Measurements from ENCODE around the gene AGBL4. TPM values are rescaled to one million over a fixed set of nuclear protein-coding genes. Genes with fewer than 3 reads are reported as not detected.

The AGBL4 gene
- total RNA-seq, 1 donor from 2014 or later = not detected

DNA sequence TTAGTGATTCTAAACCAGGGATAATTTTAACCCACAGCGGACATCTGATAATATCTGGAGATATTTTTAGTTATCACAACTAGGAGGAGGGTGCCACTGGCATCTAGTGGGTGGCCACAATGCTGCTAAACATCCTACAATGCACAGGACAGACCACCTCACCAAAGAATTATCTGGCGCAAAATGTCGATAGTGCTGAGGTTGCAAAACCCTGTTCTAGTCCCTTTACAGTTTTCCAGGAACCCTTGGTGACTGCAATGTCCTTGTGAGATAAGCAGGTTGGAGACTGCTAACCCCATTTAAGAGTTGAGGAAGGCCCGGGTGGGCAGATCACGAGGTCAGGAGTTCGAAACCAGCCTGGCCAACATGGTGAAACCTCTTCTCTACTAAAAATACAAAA, 1083.9 kb downstream of the AGBL4 start:
- ATAC-seq = no peak

DNA sequence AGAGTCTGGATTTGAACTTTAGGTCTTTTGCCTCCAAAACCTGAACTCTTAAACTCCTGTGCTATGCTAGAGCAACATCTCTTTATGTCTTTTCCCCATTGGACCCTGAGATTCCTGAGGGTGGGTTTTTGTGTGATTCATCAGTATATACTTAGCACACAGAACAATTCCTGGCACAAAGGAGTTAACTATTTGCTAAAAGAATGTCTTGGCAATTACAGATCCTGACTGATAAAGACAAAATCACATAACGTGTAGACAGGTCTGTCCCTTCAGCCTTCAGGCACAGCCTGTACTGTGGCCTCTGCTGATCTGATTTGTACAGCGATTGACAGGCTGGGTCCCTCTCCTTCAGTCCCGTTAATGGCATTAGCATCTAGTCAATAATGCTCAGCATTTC, 1084.7 kb downstream of the AGBL4 start:
- ATAC-seq = no peak

DNA sequence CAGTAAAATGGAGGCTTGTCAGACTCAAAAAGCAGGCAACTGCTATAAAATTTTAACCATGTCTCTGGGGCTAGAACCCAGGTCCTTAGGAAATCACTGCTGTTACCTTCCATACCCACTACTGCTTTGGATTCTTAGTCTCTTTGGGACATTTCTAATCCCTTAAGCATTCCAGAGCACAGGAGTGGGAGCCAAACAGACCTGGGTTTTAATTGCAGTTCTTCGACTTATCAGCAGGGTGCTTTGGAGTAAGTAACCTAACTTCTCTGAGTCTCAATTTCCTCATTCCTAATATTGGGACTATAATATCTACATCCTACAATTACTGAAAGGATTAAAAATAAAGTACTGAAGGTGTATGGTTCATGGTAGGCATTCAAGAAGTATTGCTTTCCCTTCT, 1086.0 kb downstream of the AGBL4 start:
- ATAC-seq = no peak

DNA sequence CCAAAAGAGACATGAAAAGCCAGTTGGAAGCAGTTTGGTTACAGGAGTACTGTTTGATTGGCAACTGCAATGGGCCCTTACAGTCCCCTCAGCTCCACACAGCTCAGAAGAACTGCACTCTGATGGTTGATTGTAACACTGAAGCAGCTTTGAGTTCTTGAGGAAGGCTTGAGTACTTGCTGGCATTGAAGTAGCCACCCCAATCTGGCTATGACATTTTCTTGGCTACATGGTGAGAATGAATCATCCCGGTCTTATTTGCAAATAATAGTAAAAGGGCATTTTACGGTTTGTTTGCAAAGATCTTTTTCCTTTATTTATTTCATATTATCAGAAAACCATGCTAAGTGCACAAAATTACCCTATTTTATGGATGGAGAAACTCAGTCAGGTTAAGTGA, 1087.3 kb downstream of the AGBL4 start:
- no peak for ATAC-seq

DNA sequence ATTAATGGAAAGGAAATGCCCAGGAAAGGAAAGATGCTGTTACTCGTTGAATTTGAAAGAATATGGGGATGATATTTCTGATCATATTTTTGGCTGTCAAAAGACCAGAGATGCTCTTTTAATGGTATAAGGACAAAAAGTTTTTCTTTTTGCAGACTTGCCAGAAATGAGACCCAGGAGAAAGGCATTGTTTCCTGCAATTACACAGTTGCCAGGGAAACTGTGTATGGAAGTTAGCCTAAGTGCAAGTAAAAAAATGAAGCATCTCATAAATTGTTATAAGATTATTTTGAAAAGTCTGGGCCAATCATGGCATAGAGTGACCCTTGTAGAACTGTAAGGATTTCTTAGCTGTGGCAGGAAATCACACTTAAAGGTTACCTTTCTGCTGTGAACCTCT, 1091.4 kb downstream of the AGBL4 start:
- ATAC-seq = no peak

DNA sequence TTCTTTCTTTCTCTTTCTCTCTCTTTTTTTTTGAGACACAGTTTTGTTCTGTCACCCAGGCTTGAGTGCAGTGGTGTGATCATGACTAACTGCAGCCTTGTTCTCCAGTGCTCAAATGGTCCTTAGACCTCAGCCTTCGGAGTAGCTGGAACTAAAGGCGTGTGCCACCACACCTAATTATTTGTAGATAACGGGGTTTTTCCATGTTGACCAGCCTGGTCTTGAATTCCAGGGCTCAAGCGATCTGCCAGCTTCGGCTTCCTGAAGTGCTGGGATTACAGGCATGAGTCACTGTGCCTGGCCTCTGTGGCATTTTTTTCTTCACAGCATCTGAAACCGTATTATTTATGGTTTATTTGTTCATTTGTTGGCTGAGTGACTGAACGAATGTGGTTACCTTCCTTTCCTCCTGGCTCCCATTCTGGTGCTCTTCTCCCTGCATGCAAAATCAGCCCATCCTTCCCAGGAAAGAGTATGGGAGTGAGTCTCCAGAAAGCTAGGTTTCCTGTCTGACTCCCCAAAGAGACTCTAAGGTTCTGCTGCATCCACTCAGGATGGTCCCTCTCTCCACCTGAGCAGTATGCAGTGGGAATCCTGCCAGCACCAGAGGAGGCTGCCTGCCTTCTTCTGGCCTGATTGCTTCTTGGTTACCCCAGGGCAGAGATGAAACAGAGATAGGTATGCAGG, 1092.1 kb downstream of the AGBL4 start:
- ATAC-seq = no peak

DNA sequence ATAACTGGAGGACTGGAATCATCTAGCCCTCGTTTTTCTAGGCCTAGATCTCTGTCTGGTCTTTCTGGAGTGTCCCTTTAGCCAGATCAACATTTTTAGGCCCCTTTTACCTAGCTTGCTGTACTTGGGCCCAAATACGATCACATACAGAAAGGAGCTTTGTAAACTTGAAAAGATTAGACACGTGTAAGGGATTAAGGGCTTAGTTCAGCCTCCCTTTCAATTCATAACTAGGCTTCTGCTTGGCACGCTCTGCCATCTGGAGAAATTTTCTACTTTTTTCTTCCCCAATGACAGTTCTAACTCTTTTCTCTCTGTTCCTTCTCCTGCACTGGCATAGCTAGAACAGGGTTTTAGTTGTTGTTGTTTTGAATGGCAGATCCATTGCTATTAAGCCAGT, 1093.7 kb downstream of the AGBL4 start:
- no peak for ATAC-seq

DNA sequence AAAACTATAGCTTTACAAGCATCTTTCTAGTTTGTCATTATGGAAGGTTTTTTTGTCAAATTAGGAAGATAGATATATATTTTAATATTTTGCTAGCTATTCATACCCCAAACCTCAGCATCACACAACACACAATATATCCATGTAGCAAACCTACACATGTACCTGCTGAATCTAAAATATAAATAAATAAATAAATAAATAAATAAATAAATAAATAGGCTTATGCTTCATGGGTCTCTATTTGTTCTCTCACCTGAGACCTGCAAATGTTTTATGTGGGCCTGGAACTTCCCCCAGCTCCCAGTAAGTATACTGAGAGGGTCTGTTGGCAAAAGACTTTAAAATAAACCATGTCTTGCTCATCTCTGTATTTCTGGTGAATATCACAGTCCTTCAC, 1099.7 kb downstream of the AGBL4 start:
- no peak for ATAC-seq

DNA sequence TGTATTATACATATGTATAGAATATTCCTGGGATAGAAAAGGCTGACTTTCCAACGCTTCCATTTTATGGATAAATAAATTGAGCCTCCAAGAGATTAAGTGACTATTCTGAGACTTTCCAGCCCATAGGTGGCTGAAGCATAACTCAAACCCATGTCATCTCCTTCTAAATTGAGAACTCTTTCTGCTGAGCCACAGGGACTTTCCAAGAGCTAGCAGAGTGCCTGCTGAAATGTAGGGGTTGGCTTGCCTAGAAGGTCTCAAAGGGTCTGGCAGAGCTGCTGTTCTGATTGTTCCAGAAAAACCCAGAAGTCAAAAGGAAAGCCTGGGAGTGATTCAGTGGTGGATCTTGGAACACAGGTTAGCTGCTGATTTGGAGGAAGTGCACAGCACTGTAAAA, 1100.6 kb downstream of the AGBL4 start:
- no peak for ATAC-seq

DNA sequence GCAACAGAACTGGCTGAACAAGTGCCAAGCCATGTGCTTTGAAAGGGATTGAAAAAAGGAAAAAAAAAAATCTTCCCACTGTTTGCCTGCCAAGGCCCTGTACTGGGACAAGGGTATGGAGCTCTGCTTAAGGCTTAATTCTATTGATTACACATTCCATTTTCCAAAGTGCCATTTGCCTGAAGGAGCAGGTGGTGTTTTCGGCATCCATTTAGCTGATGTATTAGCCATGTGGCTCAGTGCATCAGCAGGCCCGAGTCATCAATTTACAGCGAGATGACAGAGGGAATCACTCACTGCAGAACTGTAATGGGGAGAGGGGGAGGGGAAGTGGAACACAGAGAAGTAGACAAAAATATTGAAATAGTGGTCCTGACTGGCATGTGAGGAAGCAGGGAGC, 1102.9 kb downstream of the AGBL4 start:
- ATAC-seq = no peak

DNA sequence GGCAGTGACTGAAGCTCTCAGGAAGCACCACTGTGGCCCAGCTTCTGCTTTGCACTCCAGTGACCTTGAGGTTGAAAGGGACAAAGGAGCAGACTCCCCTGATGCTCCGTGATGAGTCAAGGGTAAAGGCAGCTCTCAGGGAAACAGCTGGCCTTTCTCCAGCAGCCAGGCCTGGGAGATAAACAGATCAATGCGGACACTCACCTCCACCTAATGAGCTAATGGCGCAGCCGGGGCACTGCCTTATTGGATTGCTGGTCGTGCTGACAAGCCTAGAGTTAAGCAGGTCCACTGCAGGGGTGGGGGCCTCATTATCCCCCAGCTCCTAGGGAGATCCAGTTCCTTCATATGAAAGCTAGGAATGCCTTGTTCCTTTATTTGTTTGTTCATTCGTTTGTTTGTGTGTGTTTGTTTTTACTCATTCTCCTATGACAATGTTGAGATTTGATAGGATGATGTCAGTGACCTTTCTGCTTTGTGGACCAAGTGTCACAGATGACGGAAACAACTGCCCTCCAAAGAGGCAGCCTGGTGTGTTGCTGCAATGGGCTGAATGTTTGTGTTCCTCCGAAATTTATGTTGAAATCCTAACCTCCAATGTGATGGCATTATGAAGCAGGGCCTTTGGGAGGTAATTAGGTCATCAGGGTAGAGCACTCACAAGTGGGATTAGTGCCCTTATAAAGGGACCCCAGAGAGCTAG, 1105.7 kb downstream of the AGBL4 start:
- ATAC-seq = no peak

DNA sequence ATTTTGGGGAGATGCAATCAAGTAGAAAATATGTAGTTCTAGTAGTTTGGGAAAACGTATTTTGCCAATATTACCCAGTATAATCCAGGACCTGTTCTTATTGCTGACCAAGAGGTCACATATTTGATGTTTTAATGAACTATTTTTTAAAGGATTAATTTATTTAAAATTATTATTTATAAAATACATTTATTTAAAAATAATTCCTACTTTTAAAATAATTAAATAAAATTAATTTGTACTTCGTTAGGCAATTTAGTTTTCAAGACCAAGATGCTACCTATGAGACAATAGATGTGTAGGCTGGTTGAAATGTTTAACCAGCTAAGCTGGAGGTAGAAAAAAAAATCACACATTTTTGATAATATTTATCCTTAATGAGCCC, 1106.7 kb downstream of the AGBL4 start:
- no peak for ATAC-seq

DNA sequence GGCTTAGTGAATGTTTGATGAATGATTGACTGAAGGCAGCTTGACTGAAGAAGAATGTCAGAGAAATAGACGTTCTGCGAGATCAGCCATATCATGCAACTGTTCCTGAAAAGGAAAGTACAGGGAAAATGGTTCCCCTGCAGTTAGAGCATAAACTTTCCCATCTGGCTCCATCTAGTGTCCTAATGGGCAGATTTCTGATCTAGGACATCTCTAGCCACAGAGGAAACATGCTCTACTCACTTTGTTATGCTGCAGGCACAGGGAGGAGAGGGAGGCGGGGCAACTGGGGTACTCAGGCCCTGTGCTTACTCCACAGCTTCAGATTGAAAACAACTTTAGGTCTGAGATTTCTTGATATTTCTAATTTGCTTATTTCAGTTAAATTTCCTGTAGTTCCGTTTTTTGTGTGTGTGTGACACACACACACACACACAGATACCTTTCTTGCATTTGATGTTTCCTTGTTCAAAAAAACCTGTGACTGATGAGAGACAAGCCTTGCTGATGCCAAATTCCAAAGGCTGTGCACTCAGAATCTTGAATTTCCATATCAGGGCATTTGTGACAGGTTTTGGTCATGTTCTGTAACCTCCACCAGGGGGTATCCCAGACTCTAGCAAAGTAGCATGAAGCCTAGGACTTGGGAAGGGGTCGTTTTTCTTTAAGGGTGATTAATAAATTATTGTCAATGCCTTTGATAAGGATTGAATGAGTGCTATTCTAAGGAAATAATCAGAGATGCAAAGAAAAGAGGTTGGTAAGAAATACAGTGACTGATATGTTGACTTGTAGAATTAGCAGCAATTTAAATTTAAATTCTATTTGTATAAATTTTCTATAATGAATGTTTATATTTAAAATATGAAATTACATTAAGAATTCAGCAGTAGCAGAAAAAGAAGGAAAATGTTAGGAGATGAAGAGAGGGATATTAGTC, 1107.4 kb downstream of the AGBL4 start:
- peak; percentile 31 for ATAC-seq

DNA sequence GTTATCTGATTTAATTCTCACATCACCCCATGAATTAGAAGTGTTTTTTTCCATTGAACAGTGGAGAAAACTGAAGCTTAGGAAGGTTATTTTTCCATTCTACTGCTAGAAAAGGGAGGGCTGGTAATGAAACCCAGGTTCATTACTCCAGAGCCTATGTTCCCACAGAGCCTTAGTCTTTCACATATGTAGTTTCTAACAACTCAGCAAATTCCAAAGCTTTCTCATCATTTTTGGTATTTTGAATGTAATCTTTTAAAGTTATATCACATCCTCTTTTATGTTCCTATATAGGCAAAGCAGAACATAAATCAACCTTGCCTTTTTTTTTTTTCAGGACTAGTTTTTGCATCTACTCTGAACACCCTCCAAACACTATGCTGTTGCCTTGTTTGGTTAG, 1115.1 kb downstream of the AGBL4 start:
- no peak for ATAC-seq

DNA sequence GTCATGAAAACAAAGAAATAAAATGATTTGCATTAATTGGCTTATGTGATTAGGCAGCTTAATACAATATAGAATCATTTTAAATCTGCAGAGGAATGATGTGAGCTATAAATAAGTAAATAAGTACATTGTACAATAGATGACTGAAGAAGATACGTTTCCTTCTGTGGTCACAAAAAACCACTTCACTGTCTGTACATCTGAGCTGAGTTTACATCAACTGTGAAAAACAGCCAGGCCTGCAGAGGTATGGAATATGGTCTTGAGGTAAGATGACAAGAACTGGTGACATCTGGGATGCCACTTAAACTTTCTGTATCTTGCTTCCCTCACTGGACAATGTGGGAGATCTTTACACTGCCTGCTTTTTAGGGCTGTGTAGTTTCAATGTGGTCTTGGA, 1117.0 kb downstream of the AGBL4 start:
- ATAC-seq = no peak

DNA sequence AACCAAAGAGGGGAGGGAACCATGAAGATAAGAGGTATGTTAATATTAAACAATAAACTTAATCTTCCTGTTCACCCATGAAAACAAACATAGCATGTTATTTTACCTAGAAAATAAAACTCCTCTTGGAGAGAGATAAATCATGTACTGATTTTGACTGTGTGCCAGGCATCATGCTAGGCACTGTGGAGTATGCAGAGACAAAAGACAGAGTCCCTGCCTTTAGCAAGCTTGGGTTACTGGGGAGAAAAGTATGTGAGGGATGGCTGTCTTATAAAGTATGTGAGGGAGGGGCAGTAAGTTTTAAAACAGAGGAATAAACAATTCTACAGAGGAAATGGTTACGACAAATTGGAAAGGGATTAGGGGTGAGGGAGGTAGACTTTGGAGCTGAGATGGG, 1117.6 kb downstream of the AGBL4 start:
- ATAC-seq = no peak

DNA sequence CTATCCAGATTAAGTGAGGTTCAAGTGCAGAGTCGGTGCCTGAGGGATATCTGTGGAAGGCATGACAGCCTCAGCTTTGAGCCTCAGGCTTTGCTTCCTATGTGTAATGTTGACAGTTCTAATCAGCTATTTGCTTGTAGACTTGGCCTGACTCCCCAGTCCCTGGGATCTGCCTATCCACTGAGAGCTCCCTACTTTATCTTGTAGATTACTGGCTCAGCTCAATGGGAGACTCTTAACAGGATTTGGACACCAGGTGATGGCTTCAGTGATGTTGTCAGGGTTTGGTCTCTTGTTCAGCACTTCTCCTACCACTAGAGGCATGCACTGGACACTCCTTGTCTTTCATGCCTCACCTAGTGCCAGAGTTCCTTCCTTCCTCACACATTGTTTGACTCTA, 1120.5 kb downstream of the AGBL4 start:
- no peak for ATAC-seq

DNA sequence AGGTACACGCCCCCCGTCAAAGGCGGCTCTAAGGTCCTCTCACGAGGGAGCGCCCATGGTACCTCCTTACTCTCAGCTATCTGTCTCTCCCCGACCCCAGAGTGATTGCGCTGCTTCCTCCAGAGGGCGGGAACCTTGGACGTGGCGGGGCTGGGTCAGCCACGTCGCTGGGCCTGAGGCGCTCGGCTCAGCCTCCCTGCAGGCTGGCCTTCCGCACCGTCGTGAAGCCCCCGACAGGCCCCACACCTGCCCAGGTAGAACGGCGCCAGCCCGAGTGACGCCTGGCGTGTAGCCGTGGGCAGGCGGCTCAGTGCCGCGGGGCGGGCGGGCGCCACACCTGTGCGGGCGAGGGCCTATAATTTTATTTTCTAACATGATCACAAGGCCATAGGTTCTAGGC, 1124.9 kb downstream of the AGBL4 start:
- ATAC-seq = no peak

DNA sequence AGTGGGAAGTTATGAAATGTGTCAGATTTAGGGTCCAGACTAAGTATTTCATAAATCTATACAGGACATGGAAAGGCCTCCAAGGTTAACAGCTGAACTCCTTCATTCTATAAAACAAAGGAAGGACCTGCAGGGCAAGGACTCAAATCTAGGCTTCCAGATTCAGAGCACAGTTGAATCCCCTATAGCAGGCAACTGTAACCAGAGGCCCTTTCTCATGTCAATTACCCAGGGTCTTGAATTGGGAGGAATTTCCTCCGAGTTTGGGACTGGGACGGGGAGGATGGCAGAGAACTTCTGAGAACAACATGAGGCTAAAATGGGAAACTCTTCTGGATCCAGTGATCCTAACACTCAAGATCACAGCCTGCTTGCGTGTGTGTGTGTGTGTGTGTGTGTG, 1134.1 kb downstream of the AGBL4 start:
- no peak for ATAC-seq

DNA sequence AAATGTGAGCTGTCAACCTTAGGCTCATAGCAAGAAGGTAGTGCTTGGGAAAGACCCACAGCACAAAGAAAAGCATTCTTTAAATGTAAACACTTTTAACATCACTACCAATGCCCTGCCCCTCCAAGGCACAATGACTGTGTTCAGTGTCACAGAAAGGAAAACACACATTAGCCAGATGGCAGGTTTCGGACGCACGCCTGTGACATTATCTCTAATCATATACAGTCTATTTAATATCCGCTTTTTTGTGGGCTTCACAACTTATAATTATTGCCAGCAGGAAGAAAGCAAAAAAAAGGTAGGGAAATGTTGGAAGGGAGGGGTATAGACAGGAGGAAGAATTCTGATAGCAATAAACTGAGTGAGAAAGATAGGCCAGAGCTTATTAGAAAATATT, 1134.7 kb downstream of the AGBL4 start:
- no peak for ATAC-seq

DNA sequence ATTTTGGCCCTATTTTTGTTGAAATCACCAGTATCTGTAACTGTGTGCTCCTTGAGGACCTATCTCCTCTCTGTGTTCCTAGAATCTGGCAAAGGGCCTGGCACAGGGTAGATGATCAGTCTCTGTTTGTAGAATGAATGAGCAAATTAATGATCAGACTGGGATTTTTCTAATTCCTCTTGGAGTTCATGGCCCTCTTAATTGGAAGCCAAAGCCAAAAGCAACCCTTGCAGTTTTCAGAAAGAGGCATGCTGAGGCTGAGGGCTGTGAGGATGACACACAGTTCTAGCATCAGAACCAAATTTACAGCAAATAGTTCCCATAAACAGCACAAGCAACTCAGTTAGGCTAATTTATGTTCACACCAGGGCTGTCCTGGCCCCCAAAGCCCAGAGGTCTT, 1136.0 kb downstream of the AGBL4 start:
- no peak for ATAC-seq

DNA sequence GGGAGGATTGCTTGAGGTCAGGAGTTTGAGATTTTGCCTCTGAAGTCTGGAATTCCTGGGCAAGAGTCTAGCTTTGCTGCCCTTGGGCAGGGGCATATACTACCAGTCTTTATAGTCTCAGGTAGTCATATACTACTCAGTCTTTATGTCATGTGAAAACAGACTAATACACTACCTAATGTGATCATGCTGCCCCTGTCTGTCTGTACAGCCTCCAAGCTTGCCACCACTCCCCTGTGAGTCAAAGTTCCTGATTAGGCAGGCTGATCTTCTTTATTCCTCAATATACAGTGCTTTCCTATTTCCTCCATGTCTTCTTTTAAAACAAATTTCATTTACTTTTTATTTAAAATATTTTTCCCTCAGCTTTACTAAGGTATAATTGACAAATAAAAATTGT, 1141.7 kb downstream of the AGBL4 start:
- ATAC-seq = peak; percentile 84

DNA sequence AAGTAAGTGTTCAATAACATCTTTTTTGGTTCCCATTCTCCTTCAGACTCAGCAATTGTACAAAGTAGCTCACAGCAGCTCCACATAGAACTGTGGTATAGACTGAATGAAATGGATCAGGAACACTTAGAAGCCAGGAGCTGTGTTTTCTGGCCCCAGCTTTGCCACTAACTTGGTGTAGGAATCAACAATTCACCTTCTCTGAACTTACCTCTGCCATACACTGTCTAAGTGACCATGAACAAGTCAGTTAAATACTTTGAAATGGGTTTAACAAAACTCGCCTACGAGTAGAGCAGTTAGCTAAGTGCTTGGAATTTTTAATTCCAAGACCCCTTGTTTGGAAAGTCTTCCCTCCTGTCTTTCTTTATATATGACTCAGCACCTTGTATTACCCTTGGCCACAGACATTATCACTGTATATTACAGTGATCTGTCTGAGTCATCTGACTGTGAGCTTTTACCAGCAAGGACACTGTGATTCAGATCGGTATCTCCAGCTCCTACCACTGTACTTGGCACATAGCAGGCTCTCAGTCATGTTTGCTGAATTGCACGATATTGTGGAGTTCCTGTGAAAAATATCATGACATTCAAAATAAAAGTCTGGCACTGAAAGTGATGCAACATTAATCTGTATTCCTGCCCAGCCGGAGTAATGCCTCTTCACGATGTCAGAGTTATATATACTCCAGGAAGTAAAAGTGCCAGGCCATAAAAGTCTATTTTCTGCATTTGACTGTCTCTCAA, 1145.4 kb downstream of the AGBL4 start:
- ATAC-seq = peak; percentile 92

Measured in esophagus mucosa (tissue), 1 donor.